Amygdala (tissue), 56 donors: Measurements from ENCODE around the gene RDH14.

Experiments
- DNase-seq, 56 donors: peaks; one replicate each; lab custom pipeline; 2025; lab: John Stamatoyannopoulos, UW

RDH14 gene

DNA sequence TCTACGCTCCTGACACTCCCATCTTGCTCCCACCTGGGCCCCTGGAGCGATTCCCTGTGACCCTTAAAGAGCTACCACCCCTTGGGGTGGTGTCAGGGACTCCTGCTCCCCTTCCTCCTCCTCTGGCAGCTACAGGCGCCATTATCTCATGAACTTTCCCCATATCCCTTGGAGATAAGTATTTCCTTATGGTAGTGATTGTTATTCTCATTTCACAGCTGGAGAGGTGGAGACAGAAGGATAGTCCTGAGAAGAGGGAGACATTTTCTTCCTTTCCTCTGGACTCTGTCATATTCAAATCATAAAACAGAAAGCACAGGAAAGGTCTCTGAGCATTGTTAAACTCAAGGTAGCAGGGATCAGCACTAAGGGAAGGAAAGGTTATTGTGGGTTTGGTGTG is 34.6 kb downstream of the RDH14 start:
- no peak for DNase-seq

DNA sequence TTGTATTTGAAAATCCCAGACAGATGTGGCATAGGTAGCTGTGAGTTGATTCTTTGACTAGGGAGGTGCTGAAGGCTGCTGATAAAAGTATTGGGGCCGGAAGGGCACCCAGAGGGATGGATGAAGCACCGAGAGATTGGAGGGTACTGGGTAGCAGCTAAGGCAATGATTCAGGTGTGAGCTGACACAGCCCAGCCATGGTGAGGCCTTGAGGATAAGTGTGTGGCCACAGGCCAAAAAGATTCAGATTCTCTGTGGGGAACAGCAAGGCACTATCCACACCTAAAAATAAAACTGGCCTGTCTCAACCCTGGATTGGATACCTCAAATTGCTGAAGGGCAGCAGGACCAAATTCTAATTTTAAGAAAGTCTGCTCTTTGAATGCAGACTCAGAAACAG is 35.2 kb downstream of the RDH14 start:
- DNase-seq = no peak

DNA sequence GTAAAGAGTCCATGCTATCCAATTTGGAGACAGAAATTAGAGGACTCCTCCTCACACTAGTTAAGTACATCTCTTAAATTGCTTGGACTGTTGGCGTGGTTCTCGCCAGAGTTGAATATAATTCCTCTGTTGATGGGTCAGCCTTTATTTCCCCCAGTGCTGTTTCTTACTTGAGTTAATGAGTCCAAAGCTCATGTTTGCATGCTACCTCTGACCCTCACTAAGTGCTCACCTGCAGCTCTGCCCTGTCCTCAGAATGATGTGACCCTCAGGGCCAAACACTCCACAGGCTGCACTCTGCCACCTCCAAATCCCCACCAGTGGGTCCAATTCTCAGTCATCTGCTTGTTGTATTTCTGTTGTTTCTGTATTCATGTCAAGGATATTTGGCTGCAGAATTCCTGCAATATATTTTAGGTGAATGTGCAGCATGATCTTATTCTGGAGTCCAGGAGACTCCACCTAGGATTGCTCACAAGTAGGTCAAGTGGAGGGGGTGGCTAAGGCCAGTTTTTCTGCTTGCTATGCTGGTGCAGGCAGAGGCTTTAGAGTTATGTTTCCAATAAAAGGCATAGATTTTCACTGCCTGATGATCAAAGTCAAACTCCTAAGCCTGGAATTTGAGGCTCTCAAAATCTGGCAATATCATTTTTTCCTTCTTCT is 37.8 kb downstream of the RDH14 start:
- DNase-seq = no peak

DNA sequence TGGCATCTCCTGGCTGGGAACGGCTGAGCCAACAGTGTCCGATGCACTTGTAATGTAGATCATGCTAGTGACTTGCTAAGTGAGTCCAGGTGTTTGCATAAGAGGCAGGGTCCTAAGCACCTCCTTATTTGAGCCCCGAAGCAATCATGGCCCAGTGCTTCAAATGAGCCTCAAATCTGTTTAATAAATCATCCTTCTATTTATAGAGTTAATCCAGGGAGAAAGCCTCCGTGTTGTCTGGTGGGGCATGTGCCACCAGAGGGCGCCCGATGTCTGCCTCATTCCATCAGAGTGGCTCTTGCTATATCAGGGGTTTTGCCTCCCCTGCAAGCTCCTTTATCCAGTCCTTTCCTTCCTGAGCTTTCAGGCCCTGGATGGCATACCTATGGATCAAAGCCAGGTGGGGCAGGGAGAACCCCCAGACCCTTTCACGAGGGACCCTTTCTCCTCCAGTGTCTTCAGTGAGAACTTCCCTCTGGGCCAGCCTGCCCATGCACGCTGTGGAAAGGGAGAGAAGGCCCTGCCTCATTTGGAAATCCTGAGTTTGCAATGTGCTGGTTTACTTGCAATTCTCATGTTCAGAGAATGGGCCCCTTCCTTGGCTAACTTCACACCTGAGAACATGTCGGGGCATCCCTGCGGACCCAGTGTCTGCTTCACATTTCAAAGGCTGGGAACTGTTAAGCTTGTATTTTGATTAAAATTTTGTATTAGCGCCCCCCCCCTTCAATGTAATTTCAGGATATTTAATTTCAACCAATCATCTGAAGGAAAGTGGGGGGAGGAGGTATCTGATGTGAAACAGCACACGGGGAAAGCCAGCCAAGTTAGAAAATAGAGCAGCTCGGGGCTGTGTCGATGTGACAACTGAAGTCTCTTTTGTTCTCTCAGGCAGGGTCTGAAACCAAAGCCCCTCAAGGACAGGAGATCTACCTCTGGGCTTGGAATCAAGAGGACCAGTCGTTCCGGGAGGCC is 39.7 kb downstream of the RDH14 start:
- DNase-seq = peak in 54 of 56 donors; percentile 7 to 90 (median 57)

DNA sequence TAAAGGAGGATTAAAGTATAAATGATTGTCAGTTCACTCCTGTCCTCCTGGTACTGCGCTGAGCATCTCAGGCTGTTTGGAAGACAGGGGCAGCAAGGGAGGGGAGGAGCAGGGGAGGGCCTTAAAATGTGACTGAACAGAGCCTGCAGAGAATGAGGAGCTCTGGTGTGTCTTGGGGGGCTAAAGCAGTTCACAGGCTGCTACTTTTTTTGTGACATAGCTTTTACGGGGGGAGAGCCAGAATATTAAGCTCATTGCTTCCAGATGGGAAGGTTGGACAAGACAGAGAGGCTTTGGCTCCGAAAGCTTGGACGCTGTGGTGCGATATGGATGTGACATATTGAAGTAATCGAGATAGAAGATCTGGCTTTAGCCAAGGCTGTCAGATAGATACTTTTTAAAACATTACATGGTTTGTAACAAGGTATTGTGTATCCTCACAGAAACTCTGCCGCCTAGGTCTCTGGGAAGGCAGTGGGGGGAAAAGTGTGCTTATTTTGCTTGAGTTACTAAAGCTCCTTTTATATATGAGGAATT is 40.5 kb downstream of the RDH14 start:
- DNase-seq = no peak

DNA sequence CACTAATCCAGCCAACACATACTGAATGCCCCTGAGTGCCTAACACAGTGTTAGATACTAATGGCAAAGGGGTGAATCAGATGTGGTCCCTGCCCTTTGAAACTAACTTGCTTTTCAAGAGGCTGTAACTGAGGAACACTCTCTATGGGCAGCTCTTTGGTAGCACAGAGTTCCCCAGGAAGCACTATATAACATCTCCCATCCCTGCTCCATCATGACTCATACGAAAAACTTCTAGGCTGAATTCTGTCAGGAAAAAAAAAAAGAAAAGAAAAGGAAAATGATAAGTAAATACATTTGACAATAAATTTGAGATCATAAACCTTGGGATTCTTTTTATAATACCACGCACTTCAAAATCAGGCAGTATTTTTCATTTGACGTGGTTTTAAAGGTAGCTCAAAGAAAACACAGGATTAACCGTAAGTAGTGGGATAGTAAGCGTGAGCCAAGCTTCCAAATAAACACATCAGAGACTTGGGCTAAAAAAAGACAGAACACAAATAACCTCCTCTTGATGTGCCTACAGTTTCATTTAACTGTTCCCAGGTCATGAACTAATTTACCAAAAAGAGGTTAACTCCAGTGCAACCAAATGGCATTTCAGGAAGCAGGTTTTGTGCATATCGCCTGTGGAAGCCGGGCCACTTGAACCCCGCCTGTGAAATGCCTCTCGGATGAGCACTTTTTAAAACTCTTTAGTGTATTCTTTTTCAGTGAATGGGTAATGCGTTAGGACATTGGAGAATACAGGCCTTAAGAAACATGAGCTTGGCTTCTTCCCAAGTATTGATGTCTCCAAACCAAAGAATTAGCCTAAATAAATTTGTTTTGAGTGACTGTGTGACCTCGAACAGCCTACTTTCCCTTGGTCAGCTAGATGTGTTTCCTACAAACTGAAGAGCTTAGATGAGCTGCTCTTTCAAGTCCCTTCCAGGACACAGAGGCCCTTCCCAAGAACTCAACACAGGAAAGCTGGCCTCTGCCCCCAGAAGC is 42.0 kb downstream of the RDH14 start:
- no peak for DNase-seq

DNA sequence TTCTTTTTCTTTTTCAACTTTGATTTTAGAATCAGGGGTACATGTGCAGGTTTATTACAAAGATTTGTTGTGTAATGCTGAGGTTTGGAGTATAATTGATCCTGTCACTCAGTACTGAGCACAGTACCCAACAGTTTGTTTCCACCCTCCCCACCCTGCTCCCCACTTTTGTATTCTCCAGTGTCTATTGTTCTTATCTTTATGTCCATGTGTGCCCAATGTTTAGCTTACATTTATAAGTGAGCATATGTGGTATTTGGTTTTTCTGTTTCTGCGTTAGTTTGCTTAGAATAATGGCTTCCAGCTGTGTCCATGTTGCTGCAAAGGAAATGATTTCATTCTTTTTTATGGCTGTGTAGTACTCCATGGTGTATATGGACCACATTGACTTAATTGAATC is 43.1 kb downstream of the RDH14 start:
- no peak for DNase-seq

DNA sequence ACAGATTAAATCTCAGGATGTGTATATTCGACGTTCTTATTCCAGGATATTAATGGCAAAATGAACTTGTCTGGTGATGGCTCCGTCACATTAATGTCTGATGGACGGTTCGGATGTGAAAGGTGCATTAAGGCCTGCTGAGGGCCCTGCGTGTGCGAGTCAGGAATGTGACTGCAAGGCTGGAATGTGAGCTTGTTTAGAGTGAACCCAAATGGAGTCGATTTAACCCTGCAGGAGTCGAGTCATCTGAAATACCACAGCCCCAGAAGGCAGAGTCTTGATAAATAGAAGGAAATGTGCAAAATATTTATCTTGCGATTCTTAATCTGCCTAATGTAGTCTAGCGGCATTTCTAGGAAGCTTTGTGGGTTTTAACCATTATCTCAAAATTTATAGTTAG is 44.3 kb downstream of the RDH14 start:
- no peak for DNase-seq

DNA sequence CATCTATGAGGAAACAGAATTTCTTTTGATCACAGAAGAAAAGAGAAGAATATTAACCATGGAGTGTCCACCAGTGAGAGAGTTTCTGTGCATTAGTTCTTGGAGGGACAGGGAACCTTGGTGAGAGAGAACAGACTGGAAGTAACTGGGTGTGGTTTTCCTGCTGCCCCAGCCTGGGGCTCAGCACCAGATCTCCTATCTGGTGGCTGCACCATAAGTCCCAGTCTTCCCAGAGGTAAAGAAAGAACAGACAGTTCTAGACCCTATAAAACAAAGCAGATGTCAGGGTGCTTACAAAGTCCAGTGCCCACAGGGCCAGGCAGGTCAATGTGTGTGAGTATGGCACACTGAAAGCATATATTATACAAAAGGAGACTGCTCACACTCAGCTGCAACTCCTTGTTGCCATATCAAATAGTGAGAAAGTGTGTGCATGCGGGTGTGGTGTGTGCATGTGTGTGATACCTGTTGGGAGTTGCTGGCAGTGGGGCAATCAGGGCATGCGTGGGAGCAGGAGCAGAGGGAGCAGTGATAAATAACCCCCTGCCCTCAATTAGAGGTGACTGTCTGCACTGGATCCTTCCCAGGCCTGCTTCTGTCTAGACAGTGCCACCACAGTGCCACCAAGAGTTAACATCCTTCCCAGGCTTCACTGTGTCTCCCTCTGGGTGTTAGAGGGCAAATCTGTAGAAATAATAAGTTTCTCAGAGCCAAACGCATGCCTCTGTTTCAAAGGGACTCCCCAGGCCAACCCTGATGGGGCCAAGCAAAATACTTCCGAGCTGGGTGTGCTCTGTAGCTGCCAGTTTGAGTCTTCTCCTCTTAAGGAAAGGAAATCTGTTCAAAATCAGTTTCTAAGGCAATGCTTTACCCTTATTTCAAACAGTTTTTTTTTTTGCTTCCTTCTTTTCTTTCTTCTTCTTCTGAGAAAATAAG is 45.7 kb downstream of the RDH14 start:
- no peak for DNase-seq

DNA sequence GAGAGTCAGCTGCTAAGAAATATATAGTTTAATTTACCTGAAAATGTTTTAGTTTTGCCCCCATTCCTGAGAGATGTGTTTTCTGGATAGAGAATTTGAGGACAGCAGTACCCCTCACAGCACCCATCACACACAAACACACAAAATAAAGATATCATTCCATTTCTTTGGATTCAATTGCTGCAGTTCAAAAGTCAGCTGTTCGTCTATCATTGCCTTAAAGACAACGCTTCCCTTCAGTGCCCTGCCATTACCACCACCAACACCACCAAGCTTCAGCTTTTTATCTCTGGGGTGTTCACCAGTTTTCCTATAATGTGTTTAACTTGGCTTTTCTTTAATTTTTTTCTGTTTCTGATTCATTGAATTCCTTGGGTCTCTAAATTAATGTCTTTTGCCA is 49.7 kb downstream of the RDH14 start:
- DNase-seq = no peak

DNA sequence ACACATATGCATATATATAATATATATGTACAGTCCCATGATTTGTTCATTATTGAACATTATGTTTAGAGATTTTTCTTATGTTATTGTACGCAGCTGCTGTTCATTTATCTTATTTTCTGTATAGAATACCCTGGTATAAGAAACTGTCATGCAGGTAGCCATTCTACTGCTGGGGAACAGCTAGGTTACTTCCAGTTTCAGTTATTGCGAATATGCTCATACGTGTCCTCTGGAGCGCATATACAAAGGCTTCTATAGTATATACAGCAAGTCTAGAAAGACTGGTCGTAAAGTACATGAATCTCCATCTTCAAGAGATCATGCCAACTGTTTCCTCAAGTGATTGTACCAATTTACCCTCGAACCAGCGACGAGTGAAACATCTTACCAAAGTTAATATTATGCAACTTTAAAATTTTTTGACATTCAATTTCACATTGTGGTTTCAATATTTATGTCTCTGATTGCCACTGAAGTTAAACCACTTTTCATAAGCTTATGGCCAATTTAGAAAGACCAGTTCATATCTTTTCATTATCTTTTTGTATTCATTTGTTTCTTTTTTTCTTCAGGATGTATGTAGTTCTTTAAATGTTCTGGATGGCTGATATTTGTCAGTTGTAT is 53.5 kb downstream of the RDH14 start:
- DNase-seq = no peak

DNA sequence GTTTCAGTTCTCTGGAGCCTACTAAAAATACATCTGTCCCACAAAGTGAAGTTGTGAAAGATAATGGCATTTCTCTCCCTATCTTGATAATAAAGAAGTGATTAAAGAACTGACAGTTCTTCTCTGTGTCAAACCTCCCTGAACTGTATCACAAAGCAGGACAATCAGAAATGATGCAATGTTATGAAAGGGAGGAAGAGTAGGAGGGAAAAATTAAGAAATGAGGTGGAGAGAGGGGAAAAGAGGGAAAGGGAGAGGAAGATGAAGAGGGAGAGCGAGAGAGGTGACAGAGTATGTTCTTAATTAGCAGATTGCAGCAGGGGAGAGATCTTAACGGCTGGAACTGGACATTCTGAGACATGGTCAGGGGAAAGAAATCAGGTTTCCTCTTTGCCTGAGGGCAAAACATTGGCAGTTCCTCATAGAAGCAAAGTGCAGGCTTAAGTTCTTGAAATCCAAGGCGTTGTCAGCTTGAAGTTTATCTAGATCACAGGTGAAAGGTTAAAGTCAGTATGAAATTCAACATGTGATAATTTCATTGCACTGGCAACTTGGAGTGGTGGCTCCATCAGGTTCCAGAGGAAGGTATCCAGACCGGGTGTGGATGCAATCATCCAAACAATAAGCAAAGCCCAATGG is 54.6 kb downstream of the RDH14 start:
- DNase-seq = no peak
